ENCODE data around the gene TFDP2.

TFDP2 gene

DNA sequence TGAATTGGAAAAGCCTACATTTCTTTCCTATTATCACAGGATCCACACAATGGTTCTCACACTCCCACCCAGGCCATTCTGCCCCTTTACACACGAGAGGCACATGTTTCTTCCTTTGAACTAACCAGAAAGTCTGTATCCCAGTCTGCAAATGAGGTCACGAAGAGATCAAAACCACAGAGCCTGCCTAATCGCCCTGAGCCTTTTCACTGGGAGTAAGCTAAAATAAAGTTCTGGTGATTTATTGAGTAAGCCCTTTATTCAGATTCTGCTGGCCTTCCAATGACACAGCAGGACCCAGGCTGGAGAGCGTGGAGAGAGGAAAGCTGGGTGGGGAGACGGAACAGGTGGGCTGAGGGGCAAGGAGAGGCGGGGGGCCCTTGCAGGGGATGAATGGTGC is 194.2 kb downstream of the TFDP2 start:
- Histone ChIP-seq H3K36me3 (ENCODE audit: control insufficient read depth in 1 of 2, insufficient read depth in 2 of 2, low read depth in 1 of 2, low read length in 2 of 2) (peaks cover 20 to 34% of the 10 kb centered on the region in 2 experiments), H2BK12ac (ENCODE audit: low read length in 2 of 2) (no peak overlapping the region), H3K9me3 (ENCODE audit: control insufficient read depth, low read length) (no peaks in the 10 kb centered on the region), H3K27ac (ENCODE audit: low read length, poor library complexity, severe bottlenecking) (no peak overlapping the region), H3K23ac (ENCODE audit: low read length in 2 of 2) (no peak overlapping the region), H2BK5ac (ENCODE audit: low read depth, low read length, poor library complexity, severe bottlenecking) (no peak overlapping the region), H3K4ac (ENCODE audit: low read depth in 1 of 2, low read length in 2 of 2) (no peak overlapping the region), H3K4me1 (ENCODE audit: control insufficient read depth, insufficient read depth, low read depth, low read length) (peaks cover 2% of the 10 kb centered on the region), H4K8ac (ENCODE audit: low read length) (no peak overlapping the region), H3K27me3 (ENCODE audit: control insufficient read depth in 1 of 2, insufficient read depth in 1 of 2, low read length in 2 of 2) (no peaks in the 10 kb centered on the region), H3K4me2 (ENCODE audit: low read length, poor library complexity, severe bottlenecking) (no peak overlapping the region), H2BK120ac (ENCODE audit: low read depth, low read length) (no peak overlapping the region), H3K18ac (ENCODE audit: low read depth in 1 of 2, low read length in 2 of 2) (no peak overlapping the region), H3K9ac (ENCODE audit: low read length) (no peak overlapping the region), H2BK15ac (ENCODE audit: low read depth, poor library complexity, severe bottlenecking) (no peak overlapping the region), H2AK5ac (ENCODE audit: low read length, severe bottlenecking) (no peak overlapping the region), H4K91ac (ENCODE audit: low read length) (no peak overlapping the region), H3K14ac (ENCODE audit: low read length in 2 of 2) (no peak overlapping the region), H2AFZ (ENCODE audit: low read depth, low read length) (no peak overlapping the region), H3K79me1 (replicated peaks; ENCODE audit: low read length, poor library complexity, severe bottlenecking) (peaks cover 8% of the 10 kb centered on the region), H3K4me3 (ENCODE audit: insufficient read depth in 1 of 2, low read depth in 1 of 2, low read length in 2 of 2) (no peak overlapping the region)
- peak; percentile 57 for DNase-seq
- 67% methylated on average over 5 of the region's 6 CpGs for WGBS

DNA sequence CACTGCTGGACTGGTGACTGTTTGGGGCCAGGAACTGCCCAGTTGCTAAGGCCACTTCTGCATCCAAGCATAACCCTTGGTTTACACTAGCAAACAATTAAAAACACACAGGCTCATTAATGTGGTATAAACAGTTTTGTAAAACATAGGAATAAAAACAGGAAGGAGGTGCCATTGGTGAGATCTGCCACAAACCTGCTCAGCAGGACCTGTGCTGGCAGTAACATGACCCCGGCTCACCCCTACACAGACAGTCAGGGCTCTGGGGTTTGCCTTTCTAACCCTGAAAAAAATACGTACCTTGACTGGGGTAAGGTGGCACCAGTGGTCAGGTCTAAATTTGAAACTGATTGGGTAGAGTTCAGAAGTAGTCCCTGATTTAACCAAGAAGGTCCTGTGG is 196.7 kb downstream of the TFDP2 start:
- H3K27ac ChIP-seq (ENCODE audit: low read length, poor library complexity, severe bottlenecking): no peak overlapping the region
- H2AFZ ChIP-seq (ENCODE audit: low read depth, low read length): no peak overlapping the region
- no peak overlapping the region for H3K4ac ChIP-seq (ENCODE audit: low read depth in 1 of 2, low read length in 2 of 2)
- no peaks in the 10 kb centered on the region for H3K9me3 ChIP-seq (ENCODE audit: control insufficient read depth, low read length)
- H3K4me3 ChIP-seq (ENCODE audit: insufficient read depth in 1 of 2, low read depth in 1 of 2, low read length in 2 of 2): no peak overlapping the region
- no peak overlapping the region for H2BK120ac ChIP-seq (ENCODE audit: low read depth, low read length)
- peaks cover 8% of the 10 kb centered on the region for H3K79me1 ChIP-seq (replicated peaks; ENCODE audit: low read length, poor library complexity, severe bottlenecking)
- peaks cover 18 to 30% of the 10 kb centered on the region in 2 experiments for H3K36me3 ChIP-seq (ENCODE audit: control insufficient read depth in 1 of 2, insufficient read depth in 2 of 2, low read depth in 1 of 2, low read length in 2 of 2)
- no peaks in the 10 kb centered on the region for H3K27me3 ChIP-seq (ENCODE audit: control insufficient read depth in 1 of 2, insufficient read depth in 1 of 2, low read length in 2 of 2)
- H3K9ac ChIP-seq (ENCODE audit: low read length): no peak overlapping the region
- no peak overlapping the region for H3K4me2 ChIP-seq (ENCODE audit: low read length, poor library complexity, severe bottlenecking)
- no peak overlapping the region for H3K14ac ChIP-seq (ENCODE audit: low read length in 2 of 2)
- DNase-seq: no peak
- H2AK5ac ChIP-seq (ENCODE audit: low read length, severe bottlenecking): no peak overlapping the region
- H4K8ac ChIP-seq (ENCODE audit: low read length): no peak overlapping the region
- H3K23ac ChIP-seq (ENCODE audit: low read length in 2 of 2): no peak overlapping the region
- H2BK12ac ChIP-seq (ENCODE audit: low read length in 2 of 2): no peak overlapping the region
- H3K4me1 ChIP-seq (ENCODE audit: control insufficient read depth, insufficient read depth, low read depth, low read length): peaks cover 2% of the 10 kb centered on the region
- H4K91ac ChIP-seq (ENCODE audit: low read length): no peak overlapping the region
- H2BK5ac ChIP-seq (ENCODE audit: low read depth, low read length, poor library complexity, severe bottlenecking): no peak overlapping the region
- H3K18ac ChIP-seq (ENCODE audit: low read depth in 1 of 2, low read length in 2 of 2): no peak overlapping the region
- WGBS: 95% methylated on average over 2 of the region's 2 CpGs
- no peak overlapping the region for H2BK15ac ChIP-seq (ENCODE audit: low read depth, poor library complexity, severe bottlenecking)

DNA sequence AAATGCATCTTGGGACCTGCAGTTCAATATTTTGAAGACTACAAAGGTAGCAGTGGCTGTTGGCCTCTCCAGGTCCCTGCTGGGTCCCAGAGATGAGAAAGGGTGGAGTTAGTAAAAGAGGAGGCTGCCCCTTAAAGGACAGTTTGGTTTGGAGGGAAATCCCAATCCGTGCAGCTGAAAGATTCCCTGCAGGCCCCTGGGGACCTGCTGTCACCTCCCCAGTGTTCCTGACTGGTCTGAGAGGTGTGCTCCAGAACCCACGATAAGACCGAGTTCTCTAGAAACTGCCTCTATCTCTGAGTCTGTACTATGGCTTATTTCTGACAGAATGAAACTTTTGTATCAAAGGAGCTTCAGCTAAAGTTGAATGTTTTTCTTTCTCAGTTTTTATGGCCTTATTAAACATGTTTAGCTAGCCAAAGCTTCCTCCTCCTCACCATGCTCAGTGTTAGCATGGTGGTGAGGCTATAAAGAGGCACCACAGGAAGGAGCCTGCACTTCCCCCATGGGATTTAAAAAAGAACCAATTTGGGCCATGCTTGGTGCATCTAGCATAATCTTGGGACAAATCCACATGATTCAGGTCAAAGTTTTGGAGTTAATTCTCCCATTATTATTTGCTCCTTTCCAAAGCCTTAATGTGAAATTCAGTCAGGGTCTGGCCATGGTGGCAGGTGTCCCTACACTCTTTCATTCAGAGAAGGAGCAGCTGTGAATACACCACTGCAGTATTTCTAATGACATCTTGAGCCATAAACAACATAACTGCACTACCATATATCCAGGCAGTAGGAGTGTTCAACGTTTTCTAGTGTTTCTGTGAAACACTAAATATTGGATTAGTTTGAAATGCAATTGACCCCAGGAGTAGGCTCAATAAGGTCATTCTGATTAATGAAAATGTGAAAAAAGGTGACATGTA is 198.5 kb downstream of the TFDP2 start:
- H3K18ac ChIP-seq (ENCODE audit: low read depth in 1 of 2, low read length in 2 of 2): no peak overlapping the region
- H3K4me2 ChIP-seq (ENCODE audit: low read length, poor library complexity, severe bottlenecking): no peak overlapping the region
- peaks cover 11 to 23% of the 10 kb centered on the region in 2 experiments for H3K36me3 ChIP-seq (ENCODE audit: control insufficient read depth in 1 of 2, insufficient read depth in 2 of 2, low read depth in 1 of 2, low read length in 2 of 2)
- H2BK120ac ChIP-seq (ENCODE audit: low read depth, low read length): no peak overlapping the region
- no peak overlapping the region for H3K23ac ChIP-seq (ENCODE audit: low read length in 2 of 2)
- 47% methylated on average over 2 of the region's 4 CpGs for WGBS
- no peak overlapping the region for H4K91ac ChIP-seq (ENCODE audit: low read length)
- H2AFZ ChIP-seq (ENCODE audit: low read depth, low read length): no peak overlapping the region
- no peak for DNase-seq
- no peak overlapping the region for H3K4me3 ChIP-seq (ENCODE audit: insufficient read depth in 1 of 2, low read depth in 1 of 2, low read length in 2 of 2)
- H3K79me1 ChIP-seq (replicated peaks; ENCODE audit: low read length, poor library complexity, severe bottlenecking): peaks cover 5% of the 10 kb centered on the region
- H3K27me3 ChIP-seq (ENCODE audit: control insufficient read depth in 1 of 2, insufficient read depth in 1 of 2, low read length in 2 of 2): no peaks in the 10 kb centered on the region
- peaks cover 2% of the 10 kb centered on the region for H3K4me1 ChIP-seq (ENCODE audit: control insufficient read depth, insufficient read depth, low read depth, low read length)
- no peak overlapping the region for H2BK12ac ChIP-seq (ENCODE audit: low read length in 2 of 2)
- H2BK15ac ChIP-seq (ENCODE audit: low read depth, poor library complexity, severe bottlenecking): no peak overlapping the region
- no peak overlapping the region for H3K27ac ChIP-seq (ENCODE audit: low read length, poor library complexity, severe bottlenecking)
- no peak overlapping the region for H2BK5ac ChIP-seq (ENCODE audit: low read depth, low read length, poor library complexity, severe bottlenecking)
- no peak overlapping the region for H2AK5ac ChIP-seq (ENCODE audit: low read length, severe bottlenecking)
- no peak overlapping the region for H4K8ac ChIP-seq (ENCODE audit: low read length)
- no peak overlapping the region for H3K14ac ChIP-seq (ENCODE audit: low read length in 2 of 2)
- no peak overlapping the region for H3K4ac ChIP-seq (ENCODE audit: low read depth in 1 of 2, low read length in 2 of 2)
- no peaks in the 10 kb centered on the region for H3K9me3 ChIP-seq (ENCODE audit: control insufficient read depth, low read length)
- H3K9ac ChIP-seq (ENCODE audit: low read length): no peak overlapping the region

DNA sequence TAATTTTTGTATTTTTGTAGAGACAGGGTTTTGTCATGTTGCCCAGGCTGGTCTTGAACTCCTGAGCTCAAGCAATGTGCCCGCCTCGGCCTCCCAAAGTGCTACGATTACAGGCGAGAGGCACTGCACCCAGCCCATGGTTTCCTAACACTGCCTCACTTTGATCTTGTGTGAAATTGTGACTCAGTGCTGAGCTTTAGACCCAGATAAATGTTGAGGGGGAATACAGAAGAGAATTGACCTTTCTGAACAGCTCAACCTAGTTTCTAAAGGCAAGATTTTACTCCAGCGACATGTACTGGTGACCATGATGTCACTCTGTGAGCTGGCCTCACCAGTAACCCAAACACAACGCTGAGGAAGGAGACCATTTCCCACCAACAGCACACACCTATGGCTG is 199.4 kb downstream of the TFDP2 start:
- Histone ChIP-seq H3K9me3 (ENCODE audit: control insufficient read depth, low read length) (no peaks in the 10 kb centered on the region), H3K79me1 (replicated peaks; ENCODE audit: low read length, poor library complexity, severe bottlenecking) (peaks cover 5% of the 10 kb centered on the region), H2AFZ (ENCODE audit: low read depth, low read length) (no peak overlapping the region), H3K27me3 (ENCODE audit: control insufficient read depth in 1 of 2, insufficient read depth in 1 of 2, low read length in 2 of 2) (no peaks in the 10 kb centered on the region), H2BK120ac (ENCODE audit: low read depth, low read length) (no peak overlapping the region), H3K4ac (ENCODE audit: low read depth in 1 of 2, low read length in 2 of 2) (no peak overlapping the region), H3K14ac (ENCODE audit: low read length in 2 of 2) (no peak overlapping the region), H4K8ac (ENCODE audit: low read length) (no peak overlapping the region), H3K4me1 (ENCODE audit: control insufficient read depth, insufficient read depth, low read depth, low read length) (no peaks in the 10 kb centered on the region), H2BK5ac (ENCODE audit: low read depth, low read length, poor library complexity, severe bottlenecking) (no peak overlapping the region), H3K4me2 (ENCODE audit: low read length, poor library complexity, severe bottlenecking) (no peak overlapping the region), H3K4me3 (ENCODE audit: insufficient read depth in 1 of 2, low read depth in 1 of 2, low read length in 2 of 2) (no peak overlapping the region), H2BK15ac (ENCODE audit: low read depth, poor library complexity, severe bottlenecking) (no peak overlapping the region), H4K91ac (ENCODE audit: low read length) (no peak overlapping the region), H3K18ac (ENCODE audit: low read depth in 1 of 2, low read length in 2 of 2) (no peak overlapping the region), H3K23ac (ENCODE audit: low read length in 2 of 2) (no peak overlapping the region), H3K27ac (ENCODE audit: low read length, poor library complexity, severe bottlenecking) (no peak overlapping the region), H3K9ac (ENCODE audit: low read length) (no peak overlapping the region), H2BK12ac (ENCODE audit: low read length in 2 of 2) (no peak overlapping the region), H2AK5ac (ENCODE audit: low read length, severe bottlenecking) (no peak overlapping the region), H3K36me3 (ENCODE audit: control insufficient read depth in 1 of 2, insufficient read depth in 2 of 2, low read depth in 1 of 2, low read length in 2 of 2) (peaks cover 11 to 30% of the 10 kb centered on the region in 2 experiments)
- no peak for DNase-seq
- 96% methylated on average over 6 of the region's 6 CpGs for WGBS
